HG03095 (cell line): ENCODE results near the gene B4GALT1.

Experiments
- ATAC-seq: cut with Tn5 transposase; IDR thresholded peaks from one replicate; pipeline ENCODE4 v1.9.1; 2021; ENCODE audit warnings: moderate library complexity; ENCODE audit not compliant: unreplicated experiment

B4GALT1 gene

GRCh38 chr9:33125871-33126823 lies 41.0 kb downstream of the B4GALT1 start:
- no peak for ATAC-seq

GRCh38 chr9:33125461-33125860 lies 41.7 kb downstream of the B4GALT1 start:
- no peak for ATAC-seq

GRCh38 chr9:33124751-33125381 lies 42.3 kb downstream of the B4GALT1 start:
- ATAC-seq: peak; percentile 48

DNA sequence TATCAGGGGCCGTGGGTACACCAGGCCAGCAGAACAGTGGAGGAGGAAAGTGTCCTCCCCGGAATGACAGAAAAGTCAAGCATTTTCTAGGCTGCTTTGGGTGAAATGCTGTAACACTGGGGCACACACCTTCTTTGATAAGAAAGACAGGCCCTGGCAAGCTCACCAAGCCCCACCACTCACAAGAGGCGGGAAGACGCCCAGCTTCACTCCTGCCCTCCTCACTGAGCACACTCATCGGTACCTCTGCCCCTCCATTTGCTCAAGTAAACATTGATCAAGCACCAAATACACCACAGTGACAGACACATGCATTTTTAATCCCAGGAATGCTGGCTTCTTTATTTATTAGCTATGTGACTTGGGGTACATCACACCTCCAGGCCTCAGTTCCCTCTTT lies 43.1 kb downstream of the B4GALT1 start:
- no peak for ATAC-seq

GRCh38 chr9:33123407-33124031 lies 43.6 kb downstream of the B4GALT1 start:
- ATAC-seq: no peak

- no peak for ATAC-seq
Observed at GRCh38 chr9:33120620-33121019, 46.5 kb downstream of the B4GALT1 start.

GRCh38 chr9:33117796-33118195 lies 49.3 kb downstream of the B4GALT1 start:
- no peak for ATAC-seq

- no peak for ATAC-seq
Observed at GRCh38 chr9:33117306-33117705, 49.8 kb downstream of the B4GALT1 start.

DNA sequence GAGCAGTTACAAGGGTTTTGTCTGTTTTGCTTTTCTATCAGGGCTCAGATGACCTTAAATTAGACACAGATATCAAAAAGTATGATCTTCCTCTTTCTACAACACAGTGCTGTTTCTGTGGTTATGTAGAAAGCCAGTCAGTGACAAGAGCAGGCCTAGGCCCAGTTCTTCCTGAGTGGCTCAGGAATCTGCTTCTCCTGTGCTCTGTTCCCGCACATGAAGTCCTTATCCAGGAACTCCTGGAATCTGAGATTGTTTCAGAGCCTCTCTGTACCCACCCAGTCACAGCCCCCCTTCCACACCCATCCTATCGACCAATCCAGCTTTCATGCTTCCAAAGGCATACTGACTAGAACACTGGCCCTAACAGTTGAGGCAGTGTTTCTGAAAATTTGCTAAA lies 50.3 kb downstream of the B4GALT1 start:
- ATAC-seq: peak; percentile 69

DNA sequence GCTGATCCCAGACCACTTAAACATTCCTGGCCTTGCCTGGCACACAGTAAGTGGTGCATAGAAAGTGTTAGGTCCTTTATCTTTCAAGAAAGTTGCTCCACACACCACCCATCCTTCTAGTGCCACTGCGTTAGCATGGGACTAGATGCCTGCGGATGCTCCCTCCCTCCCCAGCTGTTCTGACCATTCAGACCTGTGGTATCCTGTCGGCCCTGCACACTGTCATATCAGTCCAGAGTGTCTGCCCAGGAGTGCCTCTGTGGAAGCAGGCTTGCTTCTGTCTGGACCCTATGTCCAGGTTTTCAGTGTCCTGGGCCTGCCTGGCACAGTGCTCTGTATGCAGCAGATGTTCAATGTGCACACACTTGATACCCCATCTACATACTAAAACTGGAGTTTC lies 52.4 kb downstream of the B4GALT1 start:
- no peak for ATAC-seq

DNA sequence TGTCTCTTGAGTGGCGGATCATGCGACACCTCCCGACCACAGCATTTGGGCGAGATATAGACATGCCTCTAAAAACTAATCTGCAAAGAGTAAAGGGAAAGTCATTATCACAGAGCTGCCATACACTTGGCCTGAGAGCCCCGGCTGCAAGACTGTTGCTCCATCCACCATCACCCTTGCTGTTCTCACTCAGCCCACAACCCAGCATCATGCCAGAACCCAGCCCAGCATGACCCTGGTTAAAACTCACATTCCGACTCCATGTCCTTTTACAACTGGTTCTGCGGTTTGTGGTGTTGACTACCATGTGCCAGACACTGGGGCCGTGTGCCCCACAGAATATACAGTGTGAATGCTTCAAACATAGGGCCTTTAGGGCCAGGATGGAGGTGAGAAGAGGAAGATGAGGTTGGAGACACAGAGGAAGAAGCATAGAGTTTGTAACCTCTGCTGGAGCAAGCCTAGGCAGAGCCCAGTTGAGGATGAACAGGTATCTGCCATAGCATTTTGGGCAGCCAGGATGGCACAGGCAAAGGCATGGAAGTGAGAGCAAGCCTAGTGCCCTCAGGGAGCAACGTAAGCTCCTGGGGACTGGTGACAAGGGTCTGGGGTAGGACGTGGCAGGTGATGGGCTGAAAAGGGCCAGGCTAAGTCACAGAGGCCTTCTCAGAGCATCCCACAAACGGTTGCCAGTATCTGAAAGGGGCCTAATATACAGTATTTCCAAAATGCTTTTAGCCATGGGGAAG lies 53.2 kb downstream of the B4GALT1 start:
- ATAC-seq: no peak

DNA sequence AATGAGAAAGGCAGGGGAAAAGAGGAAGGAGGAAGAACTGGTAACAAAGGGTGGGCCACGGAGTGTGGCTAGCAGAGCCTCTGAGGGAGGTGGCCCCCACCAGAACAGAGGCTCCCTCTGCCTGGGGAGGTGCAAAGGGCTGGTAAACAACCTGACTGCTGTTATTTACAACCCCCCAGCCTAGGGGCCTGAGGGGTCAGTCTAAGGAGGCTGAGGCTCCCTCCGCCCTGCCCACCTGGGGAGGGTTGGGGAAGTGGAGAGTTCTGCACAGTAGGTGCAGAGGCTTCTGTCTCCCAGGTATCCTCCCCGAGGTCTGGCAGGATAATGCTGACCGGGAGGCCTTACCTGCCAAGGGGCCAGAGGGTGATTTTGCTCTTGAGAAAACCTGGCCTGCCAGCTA lies 55.0 kb downstream of the B4GALT1 start:
- ATAC-seq: no peak

DNA sequence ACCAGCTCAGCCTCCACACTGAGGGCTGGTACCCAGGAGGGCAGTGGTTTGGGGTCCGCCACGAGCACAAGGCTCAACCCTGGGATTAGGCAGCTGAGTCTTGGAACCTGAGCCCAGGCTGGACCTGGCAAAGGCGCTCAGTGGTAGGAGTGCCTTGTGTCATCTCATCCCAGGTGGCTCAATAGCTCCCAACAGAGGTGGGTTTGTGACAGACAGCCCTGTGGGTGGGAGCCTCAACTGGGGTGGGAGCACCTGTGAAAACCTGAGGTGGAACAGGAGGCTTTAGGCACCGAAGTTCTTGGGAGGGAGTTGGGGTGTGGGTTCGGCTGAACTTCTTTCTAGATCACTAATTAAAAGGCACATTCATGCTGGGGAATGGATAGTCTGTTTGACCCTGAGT lies 55.5 kb downstream of the B4GALT1 start:
- ATAC-seq: no peak

- no peak for ATAC-seq
Observed at GRCh38 chr9:33110686-33111085, 56.5 kb downstream of the B4GALT1 start.

DNA sequence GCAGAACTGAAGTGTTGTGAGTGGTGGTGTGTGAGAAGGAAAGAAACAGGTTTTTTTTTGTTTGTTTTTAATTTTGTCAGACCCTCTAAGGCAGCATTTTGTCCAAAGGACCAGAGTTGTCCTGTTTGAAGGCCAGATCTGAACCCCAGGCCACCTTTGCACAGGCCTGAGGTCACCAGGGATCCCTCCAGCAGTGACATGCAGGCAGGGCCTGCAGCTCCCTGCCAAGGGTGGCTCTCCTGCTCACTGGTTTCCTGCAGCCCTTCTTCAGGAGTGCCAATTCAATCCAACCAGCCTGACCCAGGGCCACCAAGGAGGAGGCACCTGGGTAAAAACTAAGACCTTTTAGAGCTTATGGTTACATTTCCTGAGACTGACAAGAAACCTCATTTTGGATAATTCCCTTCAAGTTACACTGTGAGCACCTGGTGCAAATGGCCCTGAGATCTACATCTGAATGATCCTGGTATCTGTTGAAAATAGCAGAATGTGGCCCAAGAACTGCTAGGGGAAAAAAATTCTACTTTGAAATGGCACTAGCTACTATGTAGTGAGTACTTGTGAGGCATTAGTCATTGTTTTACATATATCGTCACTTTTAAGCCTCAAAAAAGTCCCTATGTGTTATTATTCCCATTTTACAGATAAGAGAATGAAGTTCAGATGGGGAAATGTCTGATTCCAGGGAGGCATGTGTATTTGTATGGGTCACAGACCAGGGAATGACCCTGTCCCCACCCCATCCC lies 57.1 kb downstream of the B4GALT1 start:
- no peak for ATAC-seq

DNA sequence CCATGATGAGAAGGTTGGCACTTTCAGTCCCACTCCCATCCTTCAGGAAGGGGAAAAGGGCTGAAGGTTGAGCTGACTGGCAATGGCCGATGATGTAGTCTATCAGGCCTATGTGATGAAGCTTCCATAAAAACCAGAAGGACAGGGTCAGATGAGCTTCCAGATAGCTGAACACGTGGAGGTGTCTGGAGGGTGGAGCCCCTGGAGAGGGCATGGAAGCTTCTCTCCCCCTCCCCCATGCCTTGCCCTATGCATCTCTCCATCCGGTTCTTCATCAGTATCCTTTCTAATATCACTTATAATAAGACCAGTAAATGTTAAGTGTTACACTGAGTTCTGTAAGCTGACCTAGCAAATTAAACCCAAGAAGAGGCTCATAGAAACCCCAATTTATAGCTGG lies 58.0 kb downstream of the B4GALT1 start:
- no peak for ATAC-seq

DNA sequence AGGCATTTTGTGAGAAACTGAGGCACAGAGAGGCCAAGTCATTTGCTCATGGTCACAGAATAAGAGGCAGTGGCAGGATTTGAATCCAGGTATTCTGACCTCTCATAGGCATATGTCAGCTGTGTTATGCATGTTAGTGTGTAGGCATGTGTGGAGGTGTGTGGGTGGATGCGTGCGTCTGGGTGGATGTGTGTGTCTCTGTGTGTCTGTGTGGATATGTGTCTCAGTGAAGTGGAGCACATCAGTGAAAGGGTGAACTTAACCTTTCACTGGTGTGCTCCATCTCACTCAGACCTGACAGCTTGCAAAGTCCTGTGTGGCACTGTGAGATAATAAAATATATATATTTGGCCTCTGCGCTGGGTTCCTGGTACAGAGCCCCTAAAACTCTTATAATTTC lies 58.7 kb downstream of the B4GALT1 start:
- ATAC-seq: no peak

DNA sequence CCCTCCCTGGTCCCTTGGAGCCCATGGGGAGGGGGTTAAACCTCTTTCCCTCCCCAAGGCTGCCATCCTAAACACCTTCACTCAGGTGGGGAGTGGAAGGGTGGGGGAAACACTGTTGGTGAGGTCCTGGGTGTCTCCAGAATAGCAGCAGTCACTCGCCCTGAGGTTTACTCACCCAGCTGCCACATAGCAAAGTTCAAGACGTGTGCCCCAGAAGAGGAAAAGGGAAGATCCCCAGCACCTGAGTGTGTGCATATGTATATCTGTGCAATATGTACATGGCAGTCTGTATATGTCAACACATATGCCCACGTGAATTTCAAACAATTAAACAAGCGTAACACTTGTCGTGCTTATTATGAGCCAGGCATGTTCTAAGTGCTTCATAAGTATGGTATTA lies 59.4 kb downstream of the B4GALT1 start:
- no peak for ATAC-seq

GRCh38 chr9:33106827-33107621 lies 60.1 kb downstream of the B4GALT1 start:
- ATAC-seq: no peak

DNA sequence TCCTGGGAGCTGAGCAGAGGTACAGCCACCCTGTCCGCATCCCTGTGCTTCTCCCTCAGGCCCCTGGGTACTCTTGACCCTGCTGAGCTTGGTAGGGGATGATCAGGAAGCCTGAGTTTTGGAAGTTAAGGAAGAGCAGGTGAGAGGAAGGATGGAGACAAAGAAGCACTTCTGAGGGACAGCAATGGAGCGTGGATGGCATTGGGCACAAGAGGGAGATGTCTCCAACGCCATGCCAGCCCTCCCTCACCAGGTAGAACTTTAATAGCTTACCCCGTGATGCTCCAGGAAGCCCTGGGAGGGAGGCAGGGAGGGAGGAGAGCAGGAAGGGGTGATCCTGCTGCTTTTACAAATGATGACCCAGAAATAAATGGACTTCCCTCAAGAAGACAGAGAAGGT lies 60.8 kb downstream of the B4GALT1 start:
- ATAC-seq: no peak
